ENCODE results near the gene CMTM3.
"Not testable (repeated sequence)": the region's sequence is repeated elsewhere in the genome, so short reads cannot be mapped to it uniquely, and the experiment has no call there.

The CMTM3 gene, protein sequence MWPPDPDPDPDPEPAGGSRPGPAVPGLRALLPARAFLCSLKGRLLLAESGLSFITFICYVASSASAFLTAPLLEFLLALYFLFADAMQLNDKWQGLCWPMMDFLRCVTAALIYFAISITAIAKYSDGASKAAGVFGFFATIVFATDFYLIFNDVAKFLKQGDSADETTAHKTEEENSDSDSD

DNA sequence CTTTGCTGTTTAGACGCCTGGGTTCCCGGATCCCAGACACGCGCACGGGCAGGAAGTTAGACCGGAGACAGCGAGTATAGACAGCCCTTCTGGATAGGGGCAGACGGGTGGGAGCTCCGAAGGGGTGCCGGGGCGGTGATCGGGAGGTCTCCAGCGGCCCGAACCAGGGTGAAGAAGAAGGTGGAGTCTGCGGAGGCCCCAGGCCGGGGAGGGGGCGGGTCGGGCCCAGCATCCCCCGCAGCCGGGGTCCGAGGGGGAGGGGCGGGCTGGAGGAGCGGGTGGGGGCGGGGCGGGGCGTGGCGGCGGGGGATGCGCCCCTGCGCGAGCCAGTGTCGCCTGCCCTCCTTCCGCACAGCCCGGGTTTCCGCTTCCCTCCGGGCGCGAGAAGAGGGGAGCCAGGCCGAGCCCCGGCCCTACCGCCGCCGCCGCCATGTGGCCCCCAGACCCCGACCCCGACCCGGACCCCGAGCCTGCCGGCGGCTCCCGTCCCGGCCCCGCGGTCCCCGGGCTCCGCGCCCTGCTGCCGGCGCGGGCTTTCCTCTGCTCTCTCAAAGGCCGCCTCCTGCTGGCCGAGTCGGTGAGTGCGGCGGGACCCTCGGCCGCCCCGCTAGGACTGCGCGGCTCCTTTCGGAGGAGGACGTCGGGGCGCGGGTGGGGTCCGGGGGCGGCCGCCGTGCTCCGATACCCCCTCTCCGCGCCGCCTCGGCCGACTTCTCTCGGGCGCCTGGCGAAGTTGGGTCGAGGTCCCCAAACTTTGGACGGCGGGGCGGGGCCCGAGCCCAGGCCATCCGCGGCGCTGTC is at the start of gene CMTM3:
Gene CMTM3, plus strand, starts transcription at position 329 of the 801 bp plus-strand sequence. Its CDS starts 102 bp downstream, at position 431.
- peak in 1 of 2 experiments; percentile 70 for DNase-seq

DNA sequence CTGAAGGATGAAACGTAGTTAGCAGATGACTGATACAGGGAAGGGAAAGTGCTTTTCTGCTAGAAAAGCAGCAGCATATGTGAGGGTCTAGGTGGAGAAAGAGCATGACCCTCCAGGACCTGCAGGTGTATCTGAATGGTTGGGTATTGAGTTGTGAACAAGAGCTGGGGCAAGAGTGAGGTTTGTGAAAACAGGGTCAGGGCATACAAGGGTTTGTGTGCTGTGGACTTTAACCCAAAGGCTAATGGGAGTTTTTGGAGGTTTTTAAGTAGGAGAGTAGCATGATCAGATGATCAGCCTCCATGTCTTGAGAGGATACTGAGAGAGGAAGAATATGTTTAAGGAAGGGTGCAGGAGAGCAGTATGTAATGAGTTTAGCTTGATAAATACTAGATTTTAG is 44.4 kb upstream of the CMTM3 start:
- no peak for DNase-seq

DNA sequence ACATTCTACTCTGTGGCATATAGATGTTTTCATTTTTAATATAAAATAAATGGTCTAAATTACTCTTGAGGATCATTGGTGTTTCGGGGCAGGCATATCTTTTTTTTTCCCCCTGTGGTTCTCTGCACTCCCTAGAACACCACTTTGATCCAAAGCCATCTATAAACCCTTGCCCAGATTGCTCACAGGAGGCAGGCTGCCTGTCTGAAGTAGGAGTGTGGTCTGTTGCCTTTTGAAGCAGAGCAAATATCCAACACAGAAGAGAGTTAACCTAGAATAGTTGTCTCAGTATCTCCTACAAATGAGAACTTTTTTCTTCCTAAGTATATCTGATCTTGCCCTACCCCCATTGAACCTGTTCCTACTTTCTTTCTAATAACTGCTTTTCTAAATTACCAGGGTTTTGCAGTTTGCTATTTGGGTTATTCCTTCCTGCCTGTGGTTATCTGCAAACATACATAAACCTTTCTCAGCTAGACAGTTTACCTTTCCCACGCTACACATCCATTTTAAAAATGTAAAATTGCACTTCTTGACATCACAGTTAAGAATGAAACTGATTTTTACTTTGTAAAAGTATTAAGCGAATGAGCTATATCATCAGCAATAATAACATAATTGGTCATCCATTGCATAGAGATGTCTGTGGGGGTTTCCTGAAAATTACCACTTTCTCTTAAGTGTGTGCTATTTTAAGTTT is 43.0 kb upstream of the CMTM3 start:
- no peak for DNase-seq

DNA sequence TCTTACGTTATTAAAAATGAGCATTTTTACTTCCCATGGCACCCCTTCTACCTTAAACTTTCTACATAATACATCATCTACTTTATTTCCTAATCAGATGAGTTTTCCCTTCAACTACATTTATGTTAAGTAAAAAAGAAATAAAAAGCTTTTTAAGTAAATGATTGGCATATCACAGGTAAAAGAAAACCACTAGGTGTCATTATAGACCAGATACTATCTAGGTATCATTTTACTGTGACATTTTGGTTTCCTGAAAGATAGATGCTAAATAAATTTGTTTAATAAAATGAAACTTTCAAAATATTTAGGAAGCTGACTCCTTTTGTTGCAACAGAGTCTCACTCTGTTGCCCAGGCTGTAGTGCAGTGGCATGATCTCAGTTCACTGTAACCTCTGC is 42.1 kb upstream of the CMTM3 start:
- peak in 1 of 2 experiments; percentile 7 for DNase-seq

GRCh38 chr16:66562986-66563385 is 41.5 kb upstream of the CMTM3 start:
- DNase-seq = no peak

DNA sequence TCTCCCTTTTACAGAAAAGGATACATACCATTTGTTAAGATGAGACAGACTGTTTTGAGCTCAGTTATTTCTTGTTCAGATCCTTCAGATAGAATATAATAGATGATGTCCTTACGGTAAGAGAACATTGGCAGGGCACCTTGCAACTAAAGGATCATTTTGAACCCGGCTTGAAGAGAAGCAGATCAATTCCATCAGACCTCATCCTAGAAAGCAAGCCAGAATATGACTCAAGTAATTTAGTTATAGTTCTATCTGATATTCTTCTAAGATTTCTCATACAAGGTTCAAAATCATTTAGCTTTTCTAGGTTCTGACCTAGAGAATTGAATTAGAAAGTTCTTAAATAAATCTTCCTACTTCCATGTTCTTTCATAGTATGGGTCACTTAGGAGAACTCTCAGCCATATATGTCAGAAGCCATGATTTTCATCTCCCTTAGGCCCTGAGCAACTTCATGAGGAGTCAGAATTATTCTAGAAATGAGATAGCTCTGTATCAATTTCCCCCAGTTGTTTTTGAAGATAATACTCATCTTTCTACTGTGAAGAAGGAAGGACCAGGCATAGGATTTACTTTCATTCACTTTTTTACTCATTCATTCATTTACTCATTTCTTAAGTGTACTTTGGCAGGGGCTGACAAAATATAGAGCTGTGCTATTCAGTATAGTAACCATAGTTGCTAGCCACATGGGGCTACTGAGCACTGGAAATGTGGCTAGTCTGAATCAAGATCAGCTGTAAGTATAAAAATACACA is 40.8 kb upstream of the CMTM3 start:
- no peak for DNase-seq

DNA sequence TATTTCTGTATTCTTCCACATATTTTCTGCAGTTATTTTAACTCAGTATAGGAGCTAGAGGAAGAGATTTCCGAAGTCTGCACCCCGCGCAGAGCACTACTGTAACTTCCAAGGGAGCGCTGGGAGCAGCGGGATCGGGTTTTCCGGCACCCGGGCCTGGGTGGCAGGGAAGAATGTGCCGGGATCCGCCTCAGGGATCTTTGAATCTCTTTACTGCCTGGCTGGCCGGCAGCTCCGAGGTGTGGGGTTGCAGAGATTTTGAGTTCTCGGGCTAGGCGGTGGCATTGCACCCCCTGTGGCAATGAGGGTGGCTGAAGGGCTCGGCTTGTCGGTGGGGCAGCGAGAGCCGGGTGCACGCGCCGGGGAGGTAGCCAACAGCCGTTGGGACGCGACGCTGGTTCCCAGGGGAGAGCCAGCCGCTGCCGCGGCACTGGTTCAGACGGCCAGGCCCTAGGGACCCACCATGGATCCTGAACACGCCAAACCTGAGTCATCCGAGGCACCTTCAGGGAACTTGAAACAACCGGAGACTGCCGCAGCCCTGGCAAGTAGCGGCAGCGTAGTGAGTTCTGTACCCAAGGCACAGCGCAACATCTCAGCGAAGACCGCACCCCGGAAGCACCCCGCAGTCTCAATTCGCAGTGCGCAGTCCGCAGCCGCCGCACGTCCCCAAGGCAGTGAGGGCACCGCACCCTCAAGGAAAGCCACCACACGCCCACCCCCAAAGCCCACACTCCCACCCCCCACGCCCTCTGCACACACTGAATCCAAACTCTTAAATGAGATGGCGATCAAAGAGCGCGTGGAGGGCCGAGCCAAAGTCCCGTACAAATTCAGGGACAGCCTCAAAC is 38.2 kb upstream of the CMTM3 start, which contains the start of gene CMTM1:
Gene CMTM1, plus strand, starts transcription at position 389 of the 851 bp plus-strand sequence. Its CDS starts 75 bp downstream, at position 464.
- DNase-seq = no peak

- not testable (repeated sequence) for DNase-seq
These were observed 37.2 kb upstream of the CMTM3 start for GRCh38 chr16:66567270-66567669.

GRCh38 chr16:66568355-66568754 is 36.1 kb upstream of the CMTM3 start:
- no peak for DNase-seq

DNA sequence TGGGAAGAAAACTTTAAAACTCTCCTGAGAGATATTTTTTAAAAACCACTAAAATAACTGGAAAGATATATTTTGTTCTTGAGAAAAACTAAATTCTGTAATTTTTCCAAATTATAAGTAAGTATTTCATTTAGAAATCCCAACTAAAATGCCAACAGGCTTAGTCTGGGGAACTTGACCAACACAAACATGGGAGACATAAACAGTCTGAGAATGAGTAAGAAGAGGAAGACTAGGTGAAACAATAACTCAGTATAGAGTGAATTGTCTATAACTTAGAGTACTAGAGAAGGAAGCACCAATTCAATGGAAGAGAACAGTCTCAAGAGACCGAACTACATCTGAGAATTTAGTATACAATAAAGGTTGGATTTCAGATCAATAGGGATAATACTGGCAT is 35.4 kb upstream of the CMTM3 start:
- no peak for DNase-seq

DNA sequence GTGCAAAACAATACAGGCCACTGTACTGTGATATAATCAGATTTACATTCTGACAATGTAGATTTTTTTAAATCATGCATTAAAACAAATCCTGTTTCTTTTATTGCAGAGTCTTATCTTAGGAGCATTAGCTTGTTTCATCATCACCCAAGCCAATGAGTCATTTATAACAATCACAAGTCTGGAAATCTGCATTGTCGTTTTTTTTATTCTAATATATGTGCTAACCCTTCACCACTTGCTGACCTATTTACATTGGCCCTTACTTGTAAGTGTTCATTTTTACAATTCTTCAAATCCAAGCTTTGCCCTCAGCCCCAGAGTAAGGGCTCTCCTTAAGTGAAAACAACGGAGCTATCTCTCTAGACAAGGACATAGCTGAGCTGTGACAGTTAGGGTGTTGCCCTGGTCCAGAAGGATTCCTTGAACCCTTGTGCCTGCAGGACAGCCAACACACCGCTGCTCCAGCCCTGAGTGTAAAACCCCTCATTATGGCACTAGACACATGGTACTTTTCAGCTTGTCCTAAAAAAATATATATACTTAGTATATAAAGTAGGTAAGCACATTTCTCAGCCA is 34.6 kb upstream of the CMTM3 start:
- DNase-seq = peak in 1 of 2 experiments; percentile 48

GRCh38 chr16:66572356-66572755 is 32.1 kb upstream of the CMTM3 start:
- no peak for DNase-seq

DNA sequence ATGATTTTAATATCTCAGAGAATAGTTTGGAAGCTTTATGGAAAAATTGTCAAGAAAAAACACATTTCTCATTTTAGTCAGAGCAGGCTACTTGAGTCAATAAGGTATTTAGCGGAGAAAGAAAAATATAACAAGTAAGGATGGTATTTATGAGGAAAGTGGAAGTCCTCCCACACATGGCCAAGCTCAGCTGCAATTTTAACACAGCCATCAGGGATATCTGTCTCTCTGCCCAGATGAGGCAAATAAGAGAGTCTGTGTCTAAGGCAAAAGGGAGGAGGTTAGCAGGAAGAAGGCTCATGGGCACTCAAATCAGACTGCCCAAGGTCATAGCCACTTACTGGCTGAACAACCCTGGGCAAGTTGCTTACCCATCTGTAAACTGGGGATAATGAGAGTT is 30.4 kb upstream of the CMTM3 start:
- no peak for DNase-seq

DNA sequence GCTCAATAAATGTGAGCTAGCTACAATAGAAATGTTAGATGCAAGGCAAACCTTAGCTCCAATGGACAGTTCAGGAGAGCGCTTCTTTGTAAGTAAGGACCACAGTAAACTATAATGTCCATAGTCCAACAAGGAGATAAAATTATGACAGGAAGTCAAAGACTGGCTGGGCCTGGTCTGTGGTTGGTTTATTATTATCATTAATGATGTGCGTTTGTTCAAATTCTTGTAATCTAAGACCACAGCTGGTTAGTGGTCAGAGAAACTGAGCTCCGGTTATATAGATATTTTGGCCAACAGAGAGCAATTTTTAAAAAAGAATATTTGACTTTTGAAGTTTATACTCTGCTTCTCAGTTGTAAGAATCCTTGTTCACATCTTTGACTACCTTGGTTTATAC is 30.0 kb upstream of the CMTM3 start:
- no peak for DNase-seq

DNA sequence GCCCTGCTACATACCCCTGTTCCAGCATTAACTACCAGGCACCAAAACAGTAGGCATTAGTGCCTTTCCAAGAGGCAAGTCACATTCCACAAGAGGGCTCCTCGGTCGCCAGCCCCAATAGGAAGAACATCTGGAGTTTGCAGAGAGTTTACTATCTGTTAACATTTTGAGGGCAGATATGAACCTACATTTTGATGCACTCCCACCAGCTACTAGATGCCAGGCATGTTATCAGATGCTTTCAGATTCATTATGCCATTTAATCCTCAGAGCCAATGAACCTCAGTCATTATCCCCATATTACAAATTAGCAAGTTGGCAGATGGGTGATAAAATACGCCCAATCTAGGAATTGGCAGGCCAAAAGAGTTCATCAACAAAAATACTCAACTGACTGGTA is 29.4 kb upstream of the CMTM3 start:
- DNase-seq = no peak

DNA sequence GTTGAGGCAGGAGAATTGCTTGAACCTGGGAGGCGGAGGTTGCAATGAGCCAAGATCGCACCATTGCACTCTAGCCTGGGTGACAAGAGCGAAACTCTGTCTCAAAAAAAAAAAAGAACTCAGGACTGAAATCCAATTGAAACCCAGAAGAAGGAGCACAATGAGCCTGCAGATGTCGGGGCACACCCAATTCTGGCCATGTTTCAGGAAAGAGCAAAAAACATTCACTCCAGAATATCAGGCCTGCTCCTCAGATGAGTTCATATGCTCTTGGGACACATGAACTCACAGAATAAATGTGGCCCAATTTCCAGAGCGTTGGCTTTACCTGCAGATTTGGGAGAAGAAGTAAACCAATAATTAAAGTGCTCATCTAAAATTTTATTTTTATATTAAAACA is 28.2 kb upstream of the CMTM3 start:
- DNase-seq = no peak

GRCh38 chr16:66578651-66579531 is 25.6 kb upstream of the CMTM3 start, which contains the start of gene CMTM2:
Gene CMTM2 (plus strand): TSS chr16:66579463. CDS start chr16:66579608, 145 bp downstream.
- no peak for DNase-seq

DNA sequence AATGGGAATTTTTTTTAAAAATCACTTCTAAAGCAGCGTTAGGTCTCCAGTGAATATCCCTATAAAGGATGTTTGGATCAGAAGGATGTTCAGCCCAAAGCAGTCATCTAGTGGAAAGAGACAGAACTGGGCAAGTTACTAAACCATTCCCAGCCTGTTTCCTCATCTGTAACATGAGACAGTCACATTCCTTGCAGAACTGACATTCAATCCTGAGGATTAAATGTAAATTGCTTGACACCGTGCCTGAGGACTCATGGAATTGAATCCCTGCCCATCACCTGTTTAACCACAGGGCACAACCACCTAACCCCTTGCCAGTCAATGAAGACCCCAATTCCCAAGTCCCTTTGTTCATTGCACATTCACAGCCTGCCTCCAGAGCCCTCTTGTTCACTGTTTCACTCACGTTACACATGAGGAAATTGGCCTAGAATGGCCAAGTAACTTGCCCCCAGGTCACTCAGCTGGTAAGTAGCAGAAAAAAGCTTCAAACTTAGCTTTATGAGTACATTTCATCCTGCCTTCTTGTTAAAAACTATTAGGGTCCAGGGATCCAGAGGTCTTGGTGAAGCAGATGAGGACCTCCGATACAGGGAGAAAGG is 23.8 kb upstream of the CMTM3 start:
- peak in 1 of 2 experiments; percentile 38 for DNase-seq

GRCh38 chr16:66581246-66581952 is 23.1 kb upstream of the CMTM3 start:
- no peak for DNase-seq
